Caco-2 (cell line): Measurements from ENCODE around the gene CD70. TPM values are rescaled to one million over a fixed set of nuclear protein-coding genes. Genes with fewer than 3 reads are reported as not detected.
"Not testable (repeated sequence)": the region's sequence is repeated elsewhere in the genome, so short reads cannot be mapped to it uniquely, and the experiment has no call there.

Experiments
- BruUV-seq: library from RNA; stranded (reverse); fragments of 400-500 nt; replicated peaks from 2 replicates; lab custom pipeline; 2021; lab: Mats Ljungman, UMichigan
- CTCF ChIA-PET: fragments of 300-600 bp; sonication (Branson Sonifier 250); formaldehyde crosslinking; loops from one replicate; lab custom pipeline; 2022; ENCODE audit warnings: antibody characterized with exemption; lab: Charles Lee
- POLR2A ChIA-PET: fragments of 300-600 bp; sonication (Branson Sonifier 250); formaldehyde crosslinking; loops from one replicate; lab custom pipeline; 2022; ENCODE audit warnings: antibody characterized with exemption; lab: Charles Lee
- DNase-seq, 2 experiments: peaks; one replicate each; pipeline versions ENCODE4 v3.0.0 to v3.0.0-alpha.2; 2020 to 2022
- H3K27me3 ChIP-seq: replicated peaks from 2 replicates; pipeline ENCODE4 v1.6.0; 2011; ENCODE audit warnings: low read length; ENCODE audit not compliant: control insufficient read depth, insufficient read depth
- H3K36me3 ChIP-seq: 2 replicates; pipeline ENCODE4 v1.5.1; 2011; ENCODE audit warnings: low read length; ENCODE audit not compliant: control insufficient read depth, insufficient read depth
- H3K4me1 ChIP-seq: fragments of 250-450 bp; sonication (Bioruptor Pico); 2 replicates; pipeline ENCODE4 v1.5.1; 2020; ENCODE audit warnings: mild to moderate bottlenecking
- H3K4me3 ChIP-seq: 2 replicates; pipeline ENCODE4 v1.5.1; 2011; ENCODE audit warnings: low read depth, mild to moderate bottlenecking, control low read depth, low read length
- H3K9me3 ChIP-seq: fragments of 250-450 bp; sonication (Bioruptor Pico); 2 replicates; pipeline ENCODE4 v1.5.1; 2020; ENCODE audit warnings: mild to moderate bottlenecking, moderate library complexity
- H3K27ac Mint-ChIP-seq: one replicate; pipeline ENCODE4 v1.8.0; 2022; ENCODE audit warnings: mixed read lengths; ENCODE audit not compliant: unreplicated experiment
- H3K27me3 Mint-ChIP-seq: one replicate; pipeline ENCODE4 v1.8.0; 2022; ENCODE audit warnings: mixed read lengths; ENCODE audit not compliant: insufficient read depth, unreplicated experiment
- H3K36me3 Mint-ChIP-seq: one replicate; pipeline ENCODE4 v1.8.0; 2022; ENCODE audit warnings: mild to moderate bottlenecking, mixed read lengths; ENCODE audit not compliant: insufficient read depth, unreplicated experiment
- H3K4me1 Mint-ChIP-seq: one replicate; pipeline ENCODE4 v1.8.0; 2022; ENCODE audit warnings: low read depth, mixed read lengths; ENCODE audit not compliant: unreplicated experiment
- H3K4me3 Mint-ChIP-seq: one replicate; pipeline ENCODE4 v1.8.0; 2022; ENCODE audit warnings: mild to moderate bottlenecking, moderate library complexity, mixed read lengths; ENCODE audit not compliant: unreplicated experiment
- H3K9me3 Mint-ChIP-seq: one replicate; pipeline ENCODE4 v1.8.0; 2022; ENCODE audit warnings: mixed read lengths; ENCODE audit not compliant: unreplicated experiment
- intact Hi-C: fragments of 100-400 bp; cut with micrococcal nuclease; formaldehyde crosslinking; loops from one replicate; pipeline ENCODE4 v1.10.0; 2022; ENCODE audit not compliant: unreplicated experiment
- total RNA-seq: library from RNA; stranded (reverse); gene quantifications from 2 replicates; pipeline ENCODE4 v1.2.3, GENCODE V29; 2022
- TF ChIP-seq, protein P1 (sequence below), 2 experiments: fragments of 200-600 bp in 1 of 2; IDR thresholded peaks; 1 replicate in 1 of 2; 2 replicates in 1 of 2; pipeline versions ENCODE4 v1.5.1 to v1.8.0; 2011 to 2022; ENCODE audit warnings: antibody characterized with exemption in 1 of 2, control low read depth in 1 of 2, inconsistent platforms in 1 of 2, low read depth in 1 of 2, low read length in 1 of 2, mild to moderate bottlenecking in 1 of 2, moderate library complexity in 1 of 2; ENCODE audit not compliant: insufficient read depth in 1 of 2, severe bottlenecking in 1 of 2, unreplicated experiment in 1 of 2

CD70 gene
- total RNA-seq, 1 experiment from 2014 or later, result not detected

DNA sequence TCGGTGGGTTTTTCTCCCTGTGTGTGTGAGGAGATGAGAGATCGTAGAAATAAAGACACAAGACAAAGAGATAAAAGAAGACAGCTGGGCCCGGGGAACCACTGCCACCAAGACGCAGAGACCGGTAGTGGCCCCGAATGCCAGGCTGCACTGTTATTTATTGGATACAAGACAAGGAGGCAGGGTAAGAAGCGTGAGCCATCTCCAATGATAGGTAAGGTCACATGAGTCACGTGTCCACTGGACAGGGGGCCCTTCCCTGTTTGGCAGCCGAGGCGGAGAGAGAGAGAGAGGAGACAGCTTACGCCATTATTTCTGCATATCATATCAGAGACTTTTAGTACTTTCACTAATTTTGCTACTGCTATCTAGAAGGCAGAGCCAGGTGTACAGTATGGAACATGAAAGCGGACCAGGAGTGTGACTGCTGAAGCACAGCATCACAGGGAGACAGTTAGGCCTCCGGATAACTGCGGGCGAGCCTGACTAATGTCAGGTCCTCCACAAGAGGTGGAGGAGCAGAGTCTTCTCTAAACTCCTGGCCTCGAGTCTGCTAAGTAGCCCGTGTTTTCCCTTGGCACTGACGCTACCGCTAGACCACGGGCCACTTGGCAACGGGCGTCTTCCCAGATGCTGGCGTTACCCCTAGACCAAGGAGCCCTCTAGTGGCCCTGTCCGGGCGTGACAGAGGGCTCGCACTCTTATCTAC lies 42.0 kb upstream of the CD70 start:
- CTCF ChIA-PET, result interaction anchor here (0.5 to 1.8 kb wide), 4 partner anchors 17 to 205 kb away, joined by 3 to 7 read pairs (median 4); no protein-coding TSS in a partner anchor
- POLR2A ChIA-PET, H3K4me3 ChIP-seq: not testable (repeated sequence)

DNA sequence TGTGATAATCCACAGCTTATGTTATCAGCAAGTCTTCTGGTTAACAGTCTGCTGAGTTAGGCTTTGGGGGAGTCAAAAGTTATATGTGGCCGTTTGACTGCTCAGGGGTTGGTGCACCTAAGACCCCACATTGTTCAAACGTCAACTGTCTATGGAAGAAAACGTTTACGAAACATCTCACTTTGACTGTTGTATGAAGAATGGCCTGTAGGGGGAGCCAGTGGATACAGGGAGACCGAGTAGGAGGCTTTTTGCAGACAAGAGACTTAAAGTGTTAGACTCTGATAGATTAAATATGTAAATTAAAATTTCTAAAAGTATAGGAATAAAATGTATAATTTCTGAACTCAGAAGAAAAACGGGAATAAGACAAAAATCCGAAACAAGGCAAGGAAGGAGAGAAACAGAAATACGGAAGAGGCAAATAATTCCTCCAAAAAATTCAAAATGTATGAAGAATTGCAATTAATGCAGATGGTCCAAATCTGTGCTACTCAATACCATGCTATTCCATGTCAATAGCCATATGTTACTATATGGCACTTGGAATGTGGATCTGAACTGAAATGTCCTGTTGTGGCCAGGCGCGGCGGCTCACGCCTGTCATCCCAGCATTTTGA lies 41.2 kb upstream of the CD70 start:
- Histone ChIP-seq H3K4me1 (no peaks in the 10 kb centered on the region), H3K4me3 (no peak overlapping the region), H3K27me3 (no peaks in the 10 kb centered on the region), H3K9me3 (no peaks in the 10 kb centered on the region; the same call in 1 of the 2 replicates), H3K36me3 (no peaks in the 10 kb centered on the region)
- CTCF ChIA-PET, result interaction anchor here (0.6 to 1.8 kb wide), 3 partner anchors 113 to 231 kb away, joined by 3 to 7 read pairs (median 4); no protein-coding TSS in a partner anchor
- intact Hi-C loops, result loop anchor here (1.0 kb wide), 1 partner anchor 104 kb away; no protein-coding TSS in a partner anchor
- POLR2A ChIA-PET, result no interaction called here
- no TSS peak for BruUV-seq
- Mint-ChIP-seq H3K36me3 (no peaks in the 10 kb centered on the region), H3K27me3 (no peaks in the 10 kb centered on the region), H3K4me3 (no peak overlapping the region), H3K9me3 (peaks cover 8% of the 10 kb centered on the region), H3K27ac (no peak overlapping the region), H3K4me1 (peaks cover 6% of the 10 kb centered on the region)
- TF ChIP-seq, protein P1, sequence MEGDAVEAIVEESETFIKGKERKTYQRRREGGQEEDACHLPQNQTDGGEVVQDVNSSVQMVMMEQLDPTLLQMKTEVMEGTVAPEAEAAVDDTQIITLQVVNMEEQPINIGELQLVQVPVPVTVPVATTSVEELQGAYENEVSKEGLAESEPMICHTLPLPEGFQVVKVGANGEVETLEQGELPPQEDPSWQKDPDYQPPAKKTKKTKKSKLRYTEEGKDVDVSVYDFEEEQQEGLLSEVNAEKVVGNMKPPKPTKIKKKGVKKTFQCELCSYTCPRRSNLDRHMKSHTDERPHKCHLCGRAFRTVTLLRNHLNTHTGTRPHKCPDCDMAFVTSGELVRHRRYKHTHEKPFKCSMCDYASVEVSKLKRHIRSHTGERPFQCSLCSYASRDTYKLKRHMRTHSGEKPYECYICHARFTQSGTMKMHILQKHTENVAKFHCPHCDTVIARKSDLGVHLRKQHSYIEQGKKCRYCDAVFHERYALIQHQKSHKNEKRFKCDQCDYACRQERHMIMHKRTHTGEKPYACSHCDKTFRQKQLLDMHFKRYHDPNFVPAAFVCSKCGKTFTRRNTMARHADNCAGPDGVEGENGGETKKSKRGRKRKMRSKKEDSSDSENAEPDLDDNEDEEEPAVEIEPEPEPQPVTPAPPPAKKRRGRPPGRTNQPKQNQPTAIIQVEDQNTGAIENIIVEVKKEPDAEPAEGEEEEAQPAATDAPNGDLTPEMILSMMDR (IDR thresholded peaks at IDR 0.05; ENCODE audit: insufficient read depth in 1 of 2, low read depth in 1 of 2, low read length in 1 of 2, severe bottlenecking in 1 of 2, unreplicated experiment in 1 of 2), result peak; percentile 76 to 84
- DNase-seq, result peak; percentile 68 to 80

More for the DNA sequence above, 42.0 kb upstream of the CD70 start:
- BruUV-seq, H3K27me3 Mint-ChIP-seq, H3K9me3 ChIP-seq, H3K4me1 Mint-ChIP-seq, H3K4me1 ChIP-seq, H3K9me3 Mint-ChIP-seq, H3K36me3 ChIP-seq, H3K27ac Mint-ChIP-seq, H3K36me3 Mint-ChIP-seq, H3K27me3 ChIP-seq, H3K4me3 Mint-ChIP-seq: not testable (repeated sequence)
- intact Hi-C loops, result loop anchor here (1.0 kb wide), 2 partner anchors 103 to 117 kb away; no protein-coding TSS in a partner anchor
- peak; percentile 71 to 80 for DNase-seq
- TF ChIP-seq, protein P1 (IDR thresholded peaks at IDR 0.05; ENCODE audit: insufficient read depth in 1 of 2, low read depth in 1 of 2, low read length in 1 of 2, severe bottlenecking in 1 of 2, unreplicated experiment in 1 of 2), result peak; percentile 81

DNA sequence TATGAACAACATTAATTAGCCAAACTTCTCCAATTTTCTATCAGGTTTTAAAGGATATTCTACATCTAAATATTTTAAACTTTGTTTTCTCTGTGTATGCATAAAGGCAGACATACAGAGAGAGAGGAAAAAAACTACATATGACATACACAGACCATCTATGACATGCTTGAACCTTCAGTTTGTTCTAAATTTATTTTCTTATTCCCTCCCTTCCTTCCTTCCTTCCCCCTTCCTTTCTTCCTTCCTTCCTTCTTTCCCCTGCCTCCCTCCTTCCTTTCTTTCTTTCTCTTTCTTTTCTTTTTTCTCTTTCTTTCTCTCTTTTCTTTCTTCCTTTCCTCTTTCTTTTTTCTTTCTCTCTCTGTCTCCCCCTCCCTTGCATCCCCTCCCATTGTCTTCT lies 35.8 kb upstream of the CD70 start:
- TF ChIP-seq, protein P1 (IDR thresholded peaks at IDR 0.05; ENCODE audit: insufficient read depth in 1 of 2, low read depth in 1 of 2, low read length in 1 of 2, severe bottlenecking in 1 of 2, unreplicated experiment in 1 of 2), result no peak
- H3K36me3 Mint-ChIP-seq, result no peaks in the 10 kb centered on the region
- no peak for DNase-seq
- ChIA-PET CTCF (no interaction called here), POLR2A (no interaction called here)
- H3K27me3 Mint-ChIP-seq, result no peaks in the 10 kb centered on the region
- H3K9me3 Mint-ChIP-seq, result peaks cover 28% of the 10 kb centered on the region
- Histone ChIP-seq H3K27me3 (no peaks in the 10 kb centered on the region), H3K4me1 (no peaks in the 10 kb centered on the region), H3K9me3 (peaks cover 13% of the 10 kb centered on the region; the same call in 1 of the 2 replicates), H3K36me3 (no peaks in the 10 kb centered on the region), H3K4me3 (no peak overlapping the region)
- no TSS peak for BruUV-seq
- H3K27ac Mint-ChIP-seq, result no peak overlapping the region
- intact Hi-C loops, result no loop called here
- H3K4me1 Mint-ChIP-seq, result no peaks in the 10 kb centered on the region
- H3K4me3 Mint-ChIP-seq, result no peak overlapping the region
